GM23248 (cell line): ENCODE results near the gene ZCCHC2. TPM values are rescaled to one million over a fixed set of nuclear protein-coding genes. Genes with fewer than 3 reads are reported as not detected.

ENCODE experiments used
- DNase-seq: peaks from one replicate; pipeline ENCODE4 v3.0.0-alpha.2; 2015
- H2AFZ ChIP-seq: fragments of 200-600 bp; sonication (generic); 2 replicates; pipeline ENCODE4 v1.6.1; 2016; ENCODE audit warnings: antibody characterized with exemption
- H3F3A ChIP-seq: fragments of 200-600 bp; sonication (generic); 2 replicates; pipeline ENCODE4 v1.6.1; 2016; ENCODE audit warnings: mild to moderate bottlenecking, antibody characterized with exemption, mixed run types; ENCODE audit not compliant: insufficient read depth
- H3K27ac ChIP-seq: fragments of 200-600 bp; sonication (generic); 2 replicates; pipeline ENCODE4 v1.5.1; 2016; ENCODE audit warnings: mild to moderate bottlenecking
- H3K27me3 ChIP-seq: fragments of 200-600 bp; sonication (generic); replicated peaks from 2 replicates; pipeline ENCODE4 v1.6.1; 2016; ENCODE audit warnings: mild to moderate bottlenecking; ENCODE audit not compliant: insufficient read depth
- H3K36me3 ChIP-seq: fragments of 200-600 bp; sonication (generic); 2 replicates; pipeline ENCODE4 v1.6.1; 2016; ENCODE audit warnings: low read depth, mild to moderate bottlenecking
- H3K4me1 ChIP-seq: fragments of 200-600 bp; sonication (generic); 2 replicates; pipeline ENCODE4 v1.6.1; 2016; ENCODE audit warnings: mild to moderate bottlenecking; ENCODE audit not compliant: insufficient read depth
- H3K4me2 ChIP-seq: fragments of 200-600 bp; sonication (generic); one replicate; pipeline ENCODE4 v1.6.1; 2016; ENCODE audit warnings: mild to moderate bottlenecking; ENCODE audit not compliant: unreplicated experiment
- H3K4me3 ChIP-seq: fragments of 200-600 bp; sonication (generic); 2 replicates; pipeline ENCODE4 v1.5.1; 2016; ENCODE audit warnings: mild to moderate bottlenecking
- H3K79me2 ChIP-seq: fragments of 200-600 bp; sonication (generic); 2 replicates; pipeline ENCODE4 v1.6.1; 2016; ENCODE audit warnings: mild to moderate bottlenecking; ENCODE audit not compliant: insufficient read depth
- H3K9ac ChIP-seq: fragments of 200-600 bp; sonication (generic); 2 replicates; pipeline ENCODE4 v1.6.1; 2016; ENCODE audit warnings: mild to moderate bottlenecking
- H3K9me2 ChIP-seq: fragments of 200-600 bp; sonication (generic); 2 replicates; pipeline ENCODE4 v1.6.1; 2016; ENCODE audit warnings: mixed run types, mild to moderate bottlenecking, moderate library complexity; ENCODE audit not compliant: insufficient read depth
- H3K9me3 ChIP-seq: fragments of 200-600 bp; sonication (generic); one replicate; pipeline ENCODE4 v1.6.1; 2017; ENCODE audit warnings: low read depth
- H4K20me1 ChIP-seq: fragments of 200-600 bp; sonication (generic); 2 replicates; pipeline ENCODE4 v1.6.0; 2016; ENCODE audit not compliant: insufficient read depth
- EZH2 ChIP-seq: fragments of 200-600 bp; sonication (generic); IDR thresholded peaks from 2 replicates; pipeline ENCODE4 v1.6.1; 2018; ENCODE audit warnings: antibody characterized with exemption, mild to moderate bottlenecking; ENCODE audit not compliant: insufficient read depth, poor library complexity, severe bottlenecking
- EZH2phosphoT487 ChIP-seq: fragments of 200-600 bp; sonication (generic); IDR thresholded peaks from 2 replicates; pipeline ENCODE4 v1.6.1; 2018; ENCODE audit warnings: antibody characterized with exemption, moderate library complexity, mild to moderate bottlenecking, low read depth; ENCODE audit not compliant: insufficient read depth
- WGBS, 2 experiments: methylation state at CpG; one replicate each; pipeline ENCODE4 v1.1.6; 2015 to 2017; ENCODE audit warnings: low lambda C conversion rate in 2 of 2, low coverage in 1 of 2; ENCODE audit errors: missing lambda C conversion rate in 2 of 2; 5-methylcytosine and 5-hydroxymethylcytosine counted together
- in situ Hi-C: fragments of 300-500 bp; cut with MboI; formaldehyde crosslinking; loops from 2 replicates; pipeline ENCODE4 v1.15.0; 2020
- polyA plus RNA-seq: library from polyadenylated mRNA; unstranded; fragments of >200 nt; fragmentation: Nextera tagmentation; extraction: Ambion mirVana; gene quantifications from 2 replicates; pipeline ENCODE4 v1.2.1, GENCODE V29; 2016
- total RNA-seq: library from RNA; depleted of rRNA; stranded (reverse); fragments of >200 nt; shearing (Covaris generic); gene quantifications from 2 replicates; pipeline ENCODE4 v1.2.3, GENCODE V29; 2014

Gene ZCCHC2
- total and polyA plus RNA-seq, 2 experiments from 2014 or later: 0.81 to 1.7 TPM

- H3K4me2 ChIP-seq: no peak overlapping the region
- no peaks in the 10 kb centered on the region for H3K27me3 ChIP-seq
- H3K36me3 ChIP-seq: peaks cover 8% of the 10 kb centered on the region; the same call in 1 of the 2 replicates
- no peaks in the 10 kb centered on the region for H3K9me3 ChIP-seq
- no peak overlapping the region for H3K4me3 ChIP-seq
- in situ Hi-C loops: no loop called here
- H3K4me1 ChIP-seq: no peaks in the 10 kb centered on the region
- 82 to 88% methylated on average over 3 of the region's 3 CpGs for WGBS, 2 experiments
- no peak overlapping the region for H3K9ac ChIP-seq
- no peak for DNase-seq
- H3K79me2 ChIP-seq: peaks cover 51% of the 10 kb centered on the region
- H3K27ac ChIP-seq: no peak overlapping the region
- TF ChIP-seq EZH2phosphoT487 (no peak), EZH2 (no peak)
- no peaks in the 10 kb centered on the region for H4K20me1 ChIP-seq
- no peaks in the 10 kb centered on the region for H3F3A ChIP-seq
- no peaks in the 10 kb centered on the region for H3K9me2 ChIP-seq
- H2AFZ ChIP-seq: no peak overlapping the region
Observed at GRCh38 chr18:62538881-62539280, 16.1 kb downstream of the ZCCHC2 start.

DNA sequence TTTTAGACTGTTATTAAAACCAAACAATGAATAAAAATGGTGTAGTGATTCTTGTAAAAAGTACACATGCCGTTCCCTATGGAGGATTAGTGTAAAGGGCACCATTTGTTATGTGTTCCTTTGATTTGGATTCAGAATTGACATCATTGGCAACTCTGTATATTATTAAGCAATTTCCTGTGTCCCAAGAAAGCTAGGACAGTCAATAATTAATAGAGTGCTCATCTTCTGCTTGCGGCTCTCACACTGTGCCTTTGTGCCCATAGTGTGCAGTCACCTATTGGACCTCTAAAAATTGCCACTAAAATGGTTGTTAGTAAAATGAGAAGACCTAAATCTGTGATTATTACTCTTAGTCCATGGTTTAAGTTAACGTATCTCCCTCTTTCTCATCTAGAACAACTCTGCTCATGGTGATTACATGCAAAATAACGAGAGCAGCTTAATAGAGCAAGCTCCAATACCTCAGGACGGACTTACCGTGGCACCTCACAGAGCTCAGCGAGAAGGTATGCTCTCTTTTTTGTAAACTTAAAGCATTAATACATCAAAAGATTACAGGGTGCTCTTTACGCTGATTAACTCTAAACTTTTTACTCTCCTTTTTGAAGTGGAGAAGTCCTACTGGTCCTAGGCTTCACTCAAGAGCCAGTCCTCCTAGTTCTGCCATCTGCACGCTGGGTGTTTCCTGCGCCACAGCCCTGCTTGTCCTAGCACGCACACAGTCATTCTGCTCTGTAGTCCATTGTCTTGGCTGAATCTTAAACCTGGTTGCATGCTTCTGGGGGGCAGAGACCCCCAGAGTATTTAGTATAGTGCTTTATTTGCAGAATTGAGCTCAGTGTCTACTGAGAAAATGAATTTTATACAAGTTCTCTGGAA is 16.7 kb downstream of the ZCCHC2 start:
- TF ChIP-seq EZH2phosphoT487: no peak
- no peak for TF ChIP-seq EZH2
- H3K9me2 ChIP-seq: no peaks in the 10 kb centered on the region
- peaks cover 9% of the 10 kb centered on the region; the same call in 1 of the 2 replicates for H3K36me3 ChIP-seq
- in situ Hi-C loops: no loop called here
- no peak overlapping the region for H3K27ac ChIP-seq
- H3F3A ChIP-seq: no peaks in the 10 kb centered on the region
- no peak overlapping the region for H3K9ac ChIP-seq
- no peak overlapping the region for H3K4me2 ChIP-seq
- H3K4me1 ChIP-seq: no peaks in the 10 kb centered on the region
- DNase-seq: no peak
- peaks cover 45% of the 10 kb centered on the region for H3K79me2 ChIP-seq
- no peaks in the 10 kb centered on the region for H3K9me3 ChIP-seq
- no peaks in the 10 kb centered on the region for H4K20me1 ChIP-seq
- H3K27me3 ChIP-seq: no peaks in the 10 kb centered on the region
- H2AFZ ChIP-seq: no peak overlapping the region
- 98% methylated on average over 11 of the region's 11 CpGs for WGBS, 2 experiments
- H3K4me3 ChIP-seq: no peak overlapping the region

DNA sequence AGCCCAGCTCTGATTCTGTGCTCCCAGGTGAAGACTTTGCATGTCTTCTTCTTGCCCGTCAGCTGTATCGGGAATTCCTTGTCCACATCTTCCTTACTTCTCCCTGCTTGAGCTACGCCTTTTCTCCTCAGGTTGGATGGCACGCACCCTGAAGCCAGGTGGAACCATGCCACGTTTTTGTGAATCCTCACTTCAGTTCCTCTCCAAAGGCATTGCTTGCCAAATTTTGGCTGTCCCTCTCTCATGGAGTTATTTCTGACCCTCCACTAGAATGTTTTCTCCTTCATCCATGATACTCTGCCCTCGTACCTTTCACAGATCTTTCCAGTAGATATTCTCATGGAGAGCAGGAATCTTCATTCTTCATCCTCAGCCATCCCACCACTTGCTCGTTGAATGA is 20.2 kb downstream of the ZCCHC2 start:
- no peaks in the 10 kb centered on the region for H3F3A ChIP-seq
- in situ Hi-C loops: no loop called here
- H3K9me2 ChIP-seq: no peaks in the 10 kb centered on the region
- DNase-seq: no peak
- peaks cover 15% of the 10 kb centered on the region; the same call in 1 of the 2 replicates for H3K36me3 ChIP-seq
- H3K9me3 ChIP-seq: no peaks in the 10 kb centered on the region
- no peak overlapping the region for H3K4me3 ChIP-seq
- H3K79me2 ChIP-seq: peaks cover 10% of the 10 kb centered on the region
- H3K27me3 ChIP-seq: no peaks in the 10 kb centered on the region
- 93 to 97% methylated on average over 7 of the region's 7 CpGs for WGBS, 2 experiments
- H2AFZ ChIP-seq: no peak overlapping the region
- TF ChIP-seq EZH2 (no peak), EZH2phosphoT487 (no peak)
- H3K4me1 ChIP-seq: no peaks in the 10 kb centered on the region
- H3K9ac ChIP-seq: no peak overlapping the region
- H3K27ac ChIP-seq: no peak overlapping the region
- H3K4me2 ChIP-seq: no peak overlapping the region
- no peaks in the 10 kb centered on the region for H4K20me1 ChIP-seq

DNA sequence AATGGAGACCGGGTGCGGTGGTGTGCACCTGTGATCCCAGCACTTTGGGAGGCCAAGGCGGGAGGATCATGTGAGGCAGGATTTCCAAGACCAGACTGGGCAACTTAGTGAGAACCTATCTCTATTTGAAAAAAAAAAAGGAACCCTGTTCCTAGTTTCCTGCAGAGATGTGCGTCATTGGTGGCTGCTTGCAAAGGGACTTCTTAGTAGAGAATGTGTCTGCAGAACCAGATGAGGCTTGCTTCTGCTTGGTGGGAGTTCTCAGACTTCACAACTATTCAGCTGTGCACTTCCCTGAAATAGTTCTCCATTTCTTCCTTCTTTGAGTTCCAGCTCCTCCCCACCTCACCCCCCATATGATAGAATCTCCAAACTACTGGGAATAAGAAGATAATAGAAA is 22.3 kb downstream of the ZCCHC2 start:
- Histone ChIP-seq H3K4me2 (no peak overlapping the region), H3K36me3 (peaks cover 19% of the 10 kb centered on the region; the same call in 1 of the 2 replicates)

More for the DNA sequence above, 22.3 kb downstream of the ZCCHC2 start:
- WGBS, 2 experiments: 94 to 99% methylated on average over 4 of the region's 4 CpGs
- Histone ChIP-seq H3K9ac (no peak overlapping the region), H3K79me2 (no peaks in the 10 kb centered on the region), H3K4me1 (no peaks in the 10 kb centered on the region), H4K20me1 (no peaks in the 10 kb centered on the region), H3K27ac (no peak overlapping the region), H3K9me2 (no peaks in the 10 kb centered on the region), H2AFZ (no peak overlapping the region), H3F3A (no peaks in the 10 kb centered on the region), H3K9me3 (no peaks in the 10 kb centered on the region), H3K4me3 (no peak overlapping the region), H3K27me3 (no peaks in the 10 kb centered on the region)
- in situ Hi-C loops: no loop called here
- TF ChIP-seq EZH2 (no peak), EZH2phosphoT487 (no peak)
- DNase-seq: no peak
